ENCODE measurements around the gene HNRNPA0.

DNA sequence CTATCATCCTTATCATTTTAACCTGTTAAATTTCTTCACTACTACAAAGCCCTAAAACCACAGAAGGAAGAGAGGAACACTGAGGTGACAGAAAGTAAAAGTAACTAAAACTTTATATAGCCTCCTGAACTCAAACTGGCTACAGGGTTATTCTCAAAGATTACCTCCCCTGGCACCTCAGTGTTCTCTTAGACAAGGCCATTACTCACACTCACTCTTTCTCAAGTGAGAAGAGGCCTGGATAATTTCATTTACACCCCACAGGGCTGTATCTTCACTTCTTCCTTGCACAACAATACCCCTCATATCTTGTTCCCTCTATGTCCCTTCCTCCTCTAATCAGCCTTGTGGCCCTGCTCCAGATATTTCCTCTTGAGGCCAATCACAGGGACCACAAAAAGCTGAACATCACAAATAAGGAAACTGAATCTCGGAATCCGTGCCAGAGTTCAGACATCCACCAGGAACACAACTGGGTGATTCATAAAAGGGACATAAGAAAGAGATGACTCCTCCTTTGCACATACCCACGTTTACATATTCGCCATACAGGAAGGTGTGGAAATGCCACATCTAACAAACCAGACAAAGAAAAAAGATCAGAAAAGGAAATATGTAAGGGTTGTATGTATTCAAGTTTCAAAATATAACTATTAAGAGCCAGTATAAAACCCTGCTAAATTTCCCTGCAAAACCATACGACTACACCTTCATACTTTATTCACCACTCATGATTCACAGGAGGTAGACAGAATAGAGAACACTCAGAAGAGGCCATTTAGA lies 16.6 kb downstream of the HNRNPA0 start:
- no peak for TF ChIP-seq CTCF (IDR thresholded peaks at IDR 0.05)
- no peak for TF ChIP-seq POLR2A (IDR thresholded peaks at IDR 0.05)

All from esophagus squamous epithelium (tissue), 4 donors.